Neural progenitor cell (in vitro differentiated cells): Measurements from ENCODE around the gene NCKAP5L. TPM values are rescaled to one million over a fixed set of nuclear protein-coding genes. Genes with fewer than 3 reads are reported as not detected.

ENCODE experiments used
- DNase-seq: peaks from one replicate; pipeline ENCODE4 v3.0.0-alpha.2; 2016; ENCODE audit warnings: low spot score
- H2AFZ ChIP-seq: fragments of 200-600 bp; sonication (generic); replicated peaks from 2 replicates; pipeline ENCODE4 v1.6.1; 2016; ENCODE audit warnings: antibody characterized with exemption
- H3F3A ChIP-seq: fragments of 200-600 bp; sonication (generic); 2 replicates; pipeline ENCODE4 v1.6.1; 2016; ENCODE audit warnings: antibody characterized with exemption, low read depth
- H3K27ac ChIP-seq: fragments of 200-600 bp; sonication (generic); 2 replicates; pipeline ENCODE4 v1.5.1; 2016; ENCODE audit warnings: mild to moderate bottlenecking
- H3K27me3 ChIP-seq: fragments of 200-600 bp; sonication (generic); 2 replicates; pipeline ENCODE4 v1.6.1; 2016; ENCODE audit warnings: mild to moderate bottlenecking, moderate library complexity
- H3K36me3 ChIP-seq: fragments of 200-600 bp; sonication (generic); 2 replicates; pipeline ENCODE4 v1.5.1; 2016
- H3K4me1 ChIP-seq: fragments of 200-600 bp; sonication (generic); 2 replicates; pipeline ENCODE4 v1.6.1; 2016; ENCODE audit warnings: mixed run types
- H3K4me2 ChIP-seq: fragments of 200-600 bp; sonication (generic); 2 replicates; pipeline ENCODE4 v1.6.1; 2016
- H3K4me3 ChIP-seq: fragments of 200-600 bp; sonication (generic); 2 replicates; pipeline ENCODE4 v1.5.1; 2016
- H3K79me2 ChIP-seq: fragments of 200-600 bp; sonication (generic); 2 replicates; pipeline ENCODE4 v1.6.1; 2016; ENCODE audit warnings: low read depth
- H3K9ac ChIP-seq: fragments of 200-600 bp; sonication (generic); 2 replicates; pipeline ENCODE4 v1.6.1; 2016
- H3K9me3 ChIP-seq: fragments of 200-600 bp; sonication (generic); 2 replicates; pipeline ENCODE4 v1.5.1; 2016; ENCODE audit warnings: low read depth
- H4K20me1 ChIP-seq: fragments of 200-600 bp; sonication (generic); 2 replicates; pipeline ENCODE4 v1.6.1; 2016; ENCODE audit warnings: low read depth
- H3K27ac Mint-ChIP-seq: 3 replicates; pipeline ENCODE4 v1.8.0; 2021; ENCODE audit warnings: mixed read lengths
- H3K27me3 Mint-ChIP-seq: 2 replicates; pipeline ENCODE4 v1.8.0; 2022; ENCODE audit warnings: low read depth, mild to moderate bottlenecking, inconsistent platforms, moderate library complexity, mixed read lengths; ENCODE audit not compliant: insufficient read depth
- H3K36me3 Mint-ChIP-seq: 3 replicates; pipeline ENCODE4 v1.8.0; 2021; ENCODE audit warnings: mixed read lengths
- H3K4me1 Mint-ChIP-seq: 3 replicates; pipeline ENCODE4 v1.8.0; 2021; ENCODE audit warnings: mixed read lengths
- H3K4me3 Mint-ChIP-seq: 3 replicates; pipeline ENCODE4 v1.8.0; 2021; ENCODE audit warnings: mild to moderate bottlenecking, moderate library complexity, mixed read lengths
- H3K9me3 Mint-ChIP-seq: 3 replicates; pipeline ENCODE4 v1.8.0; 2020; ENCODE audit warnings: mixed read lengths
- CTCF ChIP-seq: fragments of 200-600 bp; sonication (generic); IDR thresholded peaks from 2 replicates; pipeline ENCODE4 v1.5.1; 2017; ENCODE audit warnings: antibody characterized with exemption, mild to moderate bottlenecking
- EZH2 ChIP-seq: fragments of 200-600 bp; sonication (generic); IDR thresholded peaks from 2 replicates; pipeline ENCODE4 v1.6.1; 2017; ENCODE audit warnings: antibody characterized with exemption, mild to moderate bottlenecking, moderate library complexity
- EZH2phosphoT487 ChIP-seq: fragments of 200-600 bp; sonication (generic); IDR thresholded peaks from 2 replicates; pipeline ENCODE4 v1.6.1; 2017; ENCODE audit warnings: antibody characterized with exemption
- total RNA-seq: library from RNA; depleted of rRNA; stranded (reverse); fragments of >200 nt; gene quantifications from 2 replicates; pipeline ENCODE4 v1.2.3, GENCODE V29; 2015; ENCODE audit warnings: low replicate concordance

The NCKAP5L gene
- total RNA-seq, 1 donor from 2014 or later: 5.6 TPM

- Mint-ChIP-seq H3K27ac (no peak overlapping the region), H3K4me1 (peaks cover 29% of the 10 kb centered on the region), H3K27me3 (peaks cover 12% of the 10 kb centered on the region), H3K36me3 (peaks cover 28% of the 10 kb centered on the region), H3K9me3 (no peaks in the 10 kb centered on the region), H3K4me3 (no peak overlapping the region)
- Histone ChIP-seq H3K4me3 (no peak overlapping the region), H3K27ac (no peak overlapping the region), H3K4me1 (peaks cover 22% of the 10 kb centered on the region), H3K79me2 (peaks cover 20% of the 10 kb centered on the region), H3K9me3 (no peaks in the 10 kb centered on the region), H3K9ac (no peak overlapping the region), H3F3A (peaks cover 15% of the 10 kb centered on the region), H3K36me3 (no peaks in the 10 kb centered on the region), H4K20me1 (peaks cover 4% of the 10 kb centered on the region), H2AFZ (no peak overlapping the region), H3K4me2 (no peak overlapping the region), H3K27me3 (no peaks in the 10 kb centered on the region)
- no peak for TF ChIP-seq EZH2phosphoT487
- TF ChIP-seq EZH2: no peak
- no peak for TF ChIP-seq CTCF
- no peak for DNase-seq
These were observed 24.3 kb downstream of the NCKAP5L start for GRCh38 chr12:49803693-49804450.

GRCh38 chr12:49801141-49802063 lies 26.8 kb downstream of the NCKAP5L start:
- Mint-ChIP-seq H3K4me1 (peaks cover 5% of the 10 kb centered on the region), H3K27ac (no peak overlapping the region), H3K27me3 (peaks cover 12% of the 10 kb centered on the region), H3K4me3 (no peak overlapping the region), H3K9me3 (no peaks in the 10 kb centered on the region), H3K36me3 (peaks cover 28% of the 10 kb centered on the region)
- Histone ChIP-seq H4K20me1 (peaks cover 4% of the 10 kb centered on the region), H3K36me3 (no peaks in the 10 kb centered on the region), H2AFZ (no peak overlapping the region), H3K9ac (no peak overlapping the region), H3K9me3 (no peaks in the 10 kb centered on the region), H3K4me3 (no peak overlapping the region), H3K27ac (no peak overlapping the region), H3K4me1 (peaks cover 3% of the 10 kb centered on the region), H3K79me2 (no peaks in the 10 kb centered on the region), H3K27me3 (no peaks in the 10 kb centered on the region), H3F3A (no peaks in the 10 kb centered on the region), H3K4me2 (no peak overlapping the region)
- no peak for DNase-seq
- TF ChIP-seq CTCF (no peak), EZH2phosphoT487 (no peak), EZH2 (no peak)

- Histone ChIP-seq H3K4me2 (no peak overlapping the region), H3K4me3 (no peak overlapping the region), H3K4me1 (no peaks in the 10 kb centered on the region), H2AFZ (no peak overlapping the region), H3K9me3 (no peaks in the 10 kb centered on the region), H3K27ac (no peak overlapping the region), H3K9ac (no peak overlapping the region), H4K20me1 (peaks cover 4% of the 10 kb centered on the region), H3K27me3 (no peaks in the 10 kb centered on the region), H3K36me3 (no peaks in the 10 kb centered on the region), H3K79me2 (no peaks in the 10 kb centered on the region), H3F3A (no peaks in the 10 kb centered on the region)
- Mint-ChIP-seq H3K9me3 (no peaks in the 10 kb centered on the region), H3K4me3 (no peak overlapping the region), H3K36me3 (peaks cover 24% of the 10 kb centered on the region), H3K27ac (no peak overlapping the region), H3K4me1 (no peaks in the 10 kb centered on the region), H3K27me3 (peaks cover 8% of the 10 kb centered on the region)
- DNase-seq: no peak
- TF ChIP-seq EZH2phosphoT487 (no peak), CTCF (no peak), EZH2 (no peak)
These were observed 27.6 kb downstream of the NCKAP5L start for GRCh38 chr12:49800421-49801140.
